IgD-negative memory B cell (primary cell): ENCODE data around the gene GPBP1. TPM values are rescaled to one million over a fixed set of nuclear protein-coding genes. Genes with fewer than 3 reads are reported as not detected.
"Not testable (repeated sequence)": the region's sequence is repeated elsewhere in the genome, so short reads cannot be mapped to it uniquely, and the experiment has no call there.

Source experiments
- H3K27ac Mint-ChIP-seq, 3 donors: one replicate each; pipeline ENCODE4 v1.8.0; 2020 to 2022; ENCODE audit warnings: mild to moderate bottlenecking in 3 of 3, mixed read lengths in 3 of 3, moderate library complexity in 1 of 3
- H3K27me3 Mint-ChIP-seq: one replicate; pipeline ENCODE4 v1.8.0; 2021; ENCODE audit warnings: mixed read lengths
- H3K36me3 Mint-ChIP-seq: one replicate; pipeline ENCODE4 v1.8.0; 2020; ENCODE audit warnings: mild to moderate bottlenecking, mixed read lengths
- H3K4me1 Mint-ChIP-seq, 3 donors: one replicate each; pipeline ENCODE4 v1.8.0; 2020 to 2022; ENCODE audit warnings: mixed read lengths in 3 of 3, mild to moderate bottlenecking in 1 of 3
- H3K4me3 Mint-ChIP-seq, 4 donors: one replicate each; pipeline ENCODE4 v1.8.0; 2020 to 2022; ENCODE audit warnings: mild to moderate bottlenecking in 4 of 4, mixed read lengths in 4 of 4, moderate library complexity in 3 of 4
- H3K9me3 Mint-ChIP-seq, 3 donors: one replicate each; pipeline ENCODE4 v1.8.0; 2020 to 2021; ENCODE audit warnings: mixed read lengths in 3 of 3, mild to moderate bottlenecking in 1 of 3
- polyA plus RNA-seq: library from polyadenylated mRNA; unstranded; fragments of 300-500 nt; fragmentation: Illumina TruSeq; gene quantifications from one replicate; pipeline ENCODE4 v1.2.3, GENCODE V29; 2021

GPBP1 gene
- polyA plus RNA-seq, 1 donor from 2014 or later, result 83.3 TPM

DNA sequence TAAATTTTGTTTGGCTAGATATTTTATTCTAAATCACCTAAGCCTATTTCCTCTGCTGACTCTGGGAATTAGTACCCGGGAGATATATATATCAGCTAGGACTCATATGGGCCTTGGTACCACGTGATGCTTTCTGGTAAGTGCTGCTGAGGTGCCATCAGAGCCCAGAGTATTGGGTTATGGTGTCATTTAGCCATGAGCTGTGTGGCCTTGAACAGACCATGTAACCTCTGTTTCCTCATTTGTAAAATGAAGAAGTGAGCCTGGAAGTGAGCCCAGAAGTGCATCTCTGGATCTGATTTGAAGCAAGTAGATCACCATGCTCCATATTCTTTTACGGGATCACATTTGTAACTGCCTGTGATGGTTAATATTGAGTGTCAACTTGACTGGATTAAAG, 126.1 kb downstream of the GPBP1 start:
- Mint-ChIP-seq H3K4me3 (no peak overlapping the region), H3K27ac (peak overlapping the region in 1 of 3 donors; percentile 16), H3K27me3 (no peaks in the 10 kb centered on the region), H3K36me3 (no peaks in the 10 kb centered on the region), H3K9me3 (peaks cover 0 to 1% (median 0%) of the 10 kb centered on the region in 3 donors), H3K4me1 (peaks cover 6 to 14% (median 11%) of the 10 kb centered on the region in 3 donors)

DNA sequence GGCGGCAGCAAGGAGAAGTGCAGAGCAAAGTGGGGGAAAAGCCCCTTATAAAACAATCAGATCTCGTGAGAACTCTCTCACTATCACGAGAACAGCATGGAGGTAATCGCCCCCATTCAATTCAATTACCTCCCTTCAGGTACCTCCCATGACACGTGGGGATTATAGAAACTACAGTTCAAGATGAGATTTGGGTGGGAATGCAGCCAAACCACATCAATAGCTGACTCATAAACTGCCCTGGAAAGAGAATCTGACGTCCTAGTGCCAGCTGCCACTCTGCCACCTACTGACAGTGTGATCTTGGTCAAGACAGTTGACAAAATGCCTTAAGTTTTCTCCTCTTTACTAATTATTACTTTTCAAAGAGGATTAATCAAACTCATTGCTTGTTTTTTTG, 128.3 kb downstream of the GPBP1 start:
- H3K4me1 Mint-ChIP-seq, result peaks cover 6 to 14% (median 11%) of the 10 kb centered on the region in 3 donors
- peaks cover 2 to 12% (median 6%) of the 10 kb centered on the region in 3 donors for H3K9me3 Mint-ChIP-seq
- H3K36me3 Mint-ChIP-seq, result no peaks in the 10 kb centered on the region
- H3K4me3 Mint-ChIP-seq, result no peak overlapping the region
- H3K27ac Mint-ChIP-seq, result no peak overlapping the region
- H3K27me3 Mint-ChIP-seq, result no peaks in the 10 kb centered on the region

DNA sequence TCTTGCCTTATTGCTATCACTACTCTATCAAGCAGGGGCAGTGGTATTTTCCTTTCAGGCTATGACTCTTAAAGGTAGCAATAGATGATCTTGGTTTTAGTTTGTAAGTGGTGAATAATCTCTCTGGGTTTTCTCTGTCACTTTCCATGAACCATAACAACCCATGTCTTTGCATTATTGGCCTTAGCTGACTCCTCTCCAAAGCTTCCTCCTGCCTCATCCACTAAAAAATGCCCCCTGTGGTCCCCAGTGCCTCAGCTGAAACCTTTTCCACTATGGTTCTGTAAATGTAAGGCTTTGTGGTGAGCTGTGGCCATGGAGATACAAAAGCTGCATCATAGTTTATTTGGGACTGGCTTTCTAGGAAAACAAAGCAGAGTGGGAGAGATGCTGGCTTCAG, 128.8 kb downstream of the GPBP1 start:
- Mint-ChIP-seq H3K27ac (no peak overlapping the region), H3K27me3 (no peaks in the 10 kb centered on the region), H3K4me3 (no peak overlapping the region), H3K4me1 (peaks cover 6 to 14% (median 11%) of the 10 kb centered on the region in 3 donors), H3K36me3 (no peaks in the 10 kb centered on the region), H3K9me3 (peaks cover 2 to 12% (median 6%) of the 10 kb centered on the region in 3 donors)

DNA sequence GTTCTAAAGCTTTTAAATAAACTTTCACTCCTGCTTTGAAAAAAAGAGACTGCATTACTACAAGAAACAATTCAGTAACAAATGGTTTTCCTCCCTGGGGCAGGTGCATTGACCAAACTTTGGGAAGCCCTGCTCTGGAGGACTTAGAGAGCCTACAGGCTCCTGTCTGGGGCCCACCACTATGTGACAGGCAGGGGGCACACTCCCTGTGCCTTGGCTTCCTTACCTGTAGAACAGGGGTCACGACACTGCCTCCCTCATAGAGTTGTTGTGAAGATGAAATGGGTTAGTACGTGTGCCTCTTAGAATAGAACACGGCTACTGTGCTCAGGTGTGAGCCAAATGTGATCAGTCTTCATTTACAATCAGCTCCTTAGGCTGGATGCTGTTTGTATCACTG, 130.1 kb downstream of the GPBP1 start:
- Mint-ChIP-seq H3K9me3 (peaks cover 6 to 12% (median 6%) of the 10 kb centered on the region in 3 donors), H3K4me1 (peaks cover 2 to 4% (median 4%) of the 10 kb centered on the region in 3 donors), H3K36me3 (no peaks in the 10 kb centered on the region), H3K4me3 (no peak overlapping the region), H3K27me3 (no peaks in the 10 kb centered on the region), H3K27ac (no peak overlapping the region)

DNA sequence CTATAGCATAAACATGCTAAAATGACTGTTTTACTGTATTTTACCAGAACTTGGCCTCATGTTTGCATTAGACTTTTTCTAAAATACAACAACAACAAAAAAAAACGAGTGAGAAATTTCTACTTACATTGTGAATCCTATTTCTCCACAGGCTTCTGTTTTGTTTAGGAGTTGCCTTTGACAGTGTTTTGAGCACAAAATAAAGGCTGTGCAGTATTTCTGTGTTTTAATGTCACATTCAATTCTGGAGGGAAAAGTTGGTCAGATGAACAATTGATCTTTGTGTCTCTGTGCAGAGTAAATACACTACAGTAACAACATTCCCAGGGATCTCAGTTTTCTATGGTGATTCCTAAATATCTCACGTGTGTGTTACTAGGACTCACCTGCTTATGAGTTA, 131.1 kb downstream of the GPBP1 start:
- Mint-ChIP-seq H3K27ac (no peak overlapping the region), H3K36me3 (no peaks in the 10 kb centered on the region), H3K27me3 (no peaks in the 10 kb centered on the region), H3K4me3 (no peak overlapping the region), H3K9me3 (peaks cover 6 to 12% (median 6%) of the 10 kb centered on the region in 3 donors), H3K4me1 (no peaks in the 10 kb centered on the region)

DNA sequence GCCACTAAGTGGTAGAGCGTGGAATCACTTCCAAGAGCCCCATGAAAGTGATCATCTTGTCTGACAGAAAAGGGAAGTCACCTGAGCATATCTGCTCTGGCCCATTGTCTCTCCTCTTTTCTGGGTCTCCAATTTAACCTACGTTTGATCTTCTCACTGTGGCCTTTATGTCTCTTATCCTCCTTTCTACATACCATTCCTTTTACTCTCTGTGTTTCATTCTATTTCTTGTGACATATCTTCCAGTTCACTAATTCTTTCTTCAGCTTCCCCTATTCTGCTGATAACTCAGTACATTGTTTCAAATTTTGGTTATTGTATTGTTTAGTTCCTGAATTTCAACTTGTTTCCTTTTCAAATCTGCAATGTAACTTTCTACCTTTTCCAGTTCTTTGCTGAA, 132.5 kb downstream of the GPBP1 start:
- H3K27ac Mint-ChIP-seq, result no peak overlapping the region
- no peak overlapping the region for H3K4me3 Mint-ChIP-seq
- no peaks in the 10 kb centered on the region for H3K27me3 Mint-ChIP-seq
- peaks cover 4% of the 10 kb centered on the region for H3K36me3 Mint-ChIP-seq
- H3K4me1 Mint-ChIP-seq, result peaks cover 0 to 2% (median 2%) of the 10 kb centered on the region in 3 donors
- peaks cover 6 to 12% (median 6%) of the 10 kb centered on the region in 3 donors for H3K9me3 Mint-ChIP-seq

DNA sequence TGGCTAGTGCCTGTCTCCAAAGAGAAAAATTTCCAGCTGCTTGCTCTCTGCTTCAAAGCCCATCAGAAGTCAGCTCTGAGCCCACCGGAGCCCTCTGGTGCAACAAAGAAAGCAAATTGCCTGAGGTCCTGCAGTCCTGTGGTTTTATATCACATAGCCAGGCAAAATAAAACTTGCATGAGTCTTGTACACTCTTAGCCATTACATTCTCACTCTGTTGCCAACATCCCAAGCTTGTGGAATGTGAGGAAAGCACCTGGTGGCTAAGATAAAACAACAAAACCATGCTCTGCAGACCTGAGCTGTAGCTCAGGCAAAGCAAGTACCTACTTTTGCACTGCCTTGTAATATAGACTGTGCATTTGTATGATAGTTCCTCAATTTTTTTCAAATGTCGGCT, 133.7 kb downstream of the GPBP1 start:
- H3K4me1 Mint-ChIP-seq, result peaks cover 6 to 12% (median 11%) of the 10 kb centered on the region in 3 donors
- peaks cover 4% of the 10 kb centered on the region for H3K36me3 Mint-ChIP-seq

DNA sequence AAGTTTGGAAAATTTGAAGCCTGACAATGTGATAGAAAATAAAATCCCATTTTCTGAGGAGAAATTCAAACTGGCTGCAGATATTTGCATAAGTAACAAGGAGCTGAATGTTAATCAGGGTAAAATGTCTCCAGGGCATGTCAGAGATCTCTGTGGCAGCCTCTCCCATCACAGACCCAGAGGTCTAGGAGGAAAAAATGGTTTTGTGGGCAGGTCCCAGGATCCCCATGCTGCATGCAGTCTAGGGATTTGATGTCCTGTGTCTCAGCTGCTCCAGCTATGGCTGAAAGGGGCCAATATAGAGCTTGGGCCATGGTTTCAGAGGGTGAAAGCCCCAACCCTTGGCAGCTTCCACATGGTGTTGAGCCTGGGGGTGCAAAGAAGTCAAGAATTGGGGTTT, 135.2 kb downstream of the GPBP1 start:
- H3K27me3 Mint-ChIP-seq, H3K27ac Mint-ChIP-seq, H3K4me3 Mint-ChIP-seq, H3K36me3 Mint-ChIP-seq: not testable (repeated sequence)
- Mint-ChIP-seq H3K4me1 (peaks cover 9 to 12% (median 11%) of the 10 kb centered on the region in 3 donors), H3K9me3 (peaks cover 5 to 12% (median 6%) of the 10 kb centered on the region in 3 donors)

More for the DNA sequence above, 133.7 kb downstream of the GPBP1 start:
- Mint-ChIP-seq H3K27me3 (no peaks in the 10 kb centered on the region), H3K4me3 (no peak overlapping the region), H3K27ac (no peak overlapping the region), H3K9me3 (peaks cover 6 to 12% (median 6%) of the 10 kb centered on the region in 3 donors)

DNA sequence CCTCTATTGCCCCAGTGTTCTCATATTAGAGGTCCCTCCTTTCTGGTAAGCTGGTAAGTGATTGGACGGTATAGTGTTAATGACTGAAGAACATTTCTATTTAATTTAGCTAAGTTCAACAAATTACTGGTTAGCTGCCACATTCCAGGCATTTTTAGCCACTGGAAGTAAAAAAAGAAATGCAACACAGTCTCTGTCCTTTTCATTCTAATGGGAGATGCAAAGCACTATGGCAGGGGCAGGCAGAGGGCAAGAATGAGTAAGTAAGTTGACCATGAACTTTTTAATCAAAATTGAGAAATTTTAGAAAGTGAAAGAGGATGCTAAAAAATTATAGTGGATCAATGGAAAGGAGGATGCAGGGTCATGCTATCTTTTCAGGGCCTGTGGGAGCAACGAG, 137.4 kb downstream of the GPBP1 start:
- Mint-ChIP-seq H3K9me3 (peaks cover 5 to 8% (median 6%) of the 10 kb centered on the region in 3 donors), H3K27me3 (no peaks in the 10 kb centered on the region), H3K4me1 (peaks cover 9 to 12% (median 11%) of the 10 kb centered on the region in 3 donors), H3K27ac (no peak overlapping the region), H3K36me3 (peaks cover 4% of the 10 kb centered on the region), H3K4me3 (peak overlapping the region in 1 of 4 donors; percentile 45)

DNA sequence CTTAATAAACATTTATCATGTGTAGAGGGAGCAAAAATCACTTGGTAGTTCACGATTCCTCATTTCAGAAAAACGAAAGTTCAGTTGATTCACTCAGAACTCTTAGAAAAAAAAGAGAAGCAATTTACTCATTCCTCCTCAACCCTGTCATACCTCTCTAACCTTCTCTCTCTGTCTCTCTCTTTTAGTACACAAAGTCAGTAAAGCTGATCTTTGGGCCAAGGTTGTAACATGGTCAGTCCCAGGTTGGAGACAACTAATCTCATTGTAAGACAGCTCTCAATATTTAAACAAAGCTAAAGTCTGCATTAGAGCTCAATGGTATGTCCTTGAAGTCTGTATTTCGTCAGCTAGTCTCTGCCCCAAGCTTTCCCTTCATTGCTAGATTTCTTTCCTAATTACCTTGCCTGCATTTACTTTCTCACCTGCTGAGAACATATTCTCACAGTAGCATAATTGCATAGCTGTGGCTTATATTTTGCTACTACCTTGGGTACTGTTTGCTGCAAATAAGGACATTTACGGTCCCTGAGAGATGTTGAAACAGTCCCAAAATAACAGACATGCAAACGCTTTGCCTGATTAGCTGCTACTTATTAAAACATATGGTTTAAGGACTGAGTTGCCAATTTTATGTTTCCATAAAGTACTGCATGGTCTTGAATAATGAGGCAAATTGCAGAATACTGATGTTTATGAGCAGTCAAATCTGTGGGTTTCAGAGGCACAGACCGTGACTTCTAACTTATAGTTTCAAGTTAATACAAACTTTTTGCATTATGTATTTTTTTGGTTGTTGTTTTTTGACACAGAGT, 138.3 kb downstream of the GPBP1 start:
- Mint-ChIP-seq H3K36me3 (peaks cover 4% of the 10 kb centered on the region), H3K27me3 (peaks cover 4% of the 10 kb centered on the region), H3K4me3 (peak overlapping the region in 2 of 4 donors; percentile 2 to 18), H3K9me3 (peaks cover 0 to 4% (median 0%) of the 10 kb centered on the region in 3 donors), H3K27ac (no peak overlapping the region), H3K4me1 (peaks cover 9 to 12% (median 11%) of the 10 kb centered on the region in 3 donors)

DNA sequence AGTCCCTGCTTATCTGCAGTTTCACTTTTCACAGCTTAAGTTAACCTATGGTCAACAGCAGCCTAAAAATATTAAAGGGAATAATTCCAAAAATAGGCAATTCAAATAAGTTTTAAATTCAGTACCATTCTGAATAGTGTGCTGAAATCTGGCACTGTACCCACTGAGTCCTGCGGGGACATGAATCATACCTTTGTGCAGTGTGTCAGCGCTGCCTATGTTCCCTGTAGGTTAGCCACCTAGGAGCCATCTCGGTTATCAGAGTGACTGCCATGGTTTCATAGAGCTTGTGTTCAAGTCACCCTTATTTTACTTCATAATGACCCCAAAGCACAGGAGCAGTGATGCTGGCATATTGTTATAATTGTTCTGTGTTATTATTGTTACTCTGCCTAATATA, 139.9 kb downstream of the GPBP1 start:
- H3K4me1 Mint-ChIP-seq, result peaks cover 9 to 12% (median 11%) of the 10 kb centered on the region in 3 donors
- peaks cover 4% of the 10 kb centered on the region for H3K36me3 Mint-ChIP-seq
- no peak overlapping the region for H3K4me3 Mint-ChIP-seq
- H3K27me3 Mint-ChIP-seq, result peaks cover 4% of the 10 kb centered on the region
- no peaks in the 10 kb centered on the region for H3K9me3 Mint-ChIP-seq
- H3K27ac Mint-ChIP-seq, result no peak overlapping the region

Other genes starting within 250 kb of the GPBP1 start
- 7.4 TPM for gene MIER3, start 221.9 kb upstream of the GPBP1 start, polyA plus RNA-seq